Endothelial cell of umbilical vein (primary cell): ENCODE results near the gene SMARCC2.

Experiments
- CTCF ChIP-seq, 2 donors: IDR thresholded peaks; 1 replicate in 1 of 2; 2 replicates in 1 of 2; pipeline ENCODE4 v1.5.1; 2011; ENCODE audit warnings: low read length in 2 of 2, mild to moderate bottlenecking in 2 of 2, moderate library complexity in 2 of 2, control low read depth in 1 of 2, inconsistent platforms in 1 of 2, low read depth in 1 of 2; ENCODE audit not compliant: insufficient read depth in 1 of 2; ENCODE audit errors: extremely low read depth in 1 of 2
- EZH2 ChIP-seq: IDR thresholded peaks from 2 replicates; pipeline ENCODE4 v1.6.1; 2012; ENCODE audit warnings: borderline replicate concordance, low read depth, mild to moderate bottlenecking, moderate library complexity, low read length, inconsistent platforms; ENCODE audit not compliant: severe bottlenecking
- JUN ChIP-seq: IDR thresholded peaks from 2 replicates; pipeline ENCODE4 v1.6.1; 2011; ENCODE audit warnings: borderline replicate concordance, low read depth; ENCODE audit not compliant: insufficient read length, insufficient read depth

DNA sequence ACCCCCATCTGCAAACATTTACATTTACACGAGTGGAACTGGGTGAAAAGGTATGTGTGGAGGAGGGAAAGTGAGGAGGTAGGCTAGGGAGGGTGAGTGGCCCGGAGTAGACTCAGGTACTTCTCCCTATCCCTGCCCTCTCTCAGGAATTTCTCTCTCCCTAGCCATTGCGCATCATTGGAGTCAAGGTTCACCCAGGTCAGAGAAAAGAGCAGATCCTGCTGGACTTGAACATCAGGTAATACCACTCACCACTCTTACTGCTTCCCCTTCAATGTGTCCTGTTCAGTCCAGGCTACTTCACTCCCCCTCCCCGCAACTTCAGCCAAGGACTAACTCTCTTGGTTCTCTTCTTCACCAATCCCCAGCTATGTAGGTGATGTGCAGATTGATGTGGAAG is 58.4 kb downstream of the SMARCC2 start:
- no peak for TF ChIP-seq EZH2
- no peak for TF ChIP-seq CTCF (IDR thresholded peaks at IDR 0.05; ENCODE audit: extremely low read depth in 1 of 2, insufficient read depth in 1 of 2, low read depth in 1 of 2, low read length in 2 of 2)
- no peak for TF ChIP-seq JUN
